Brain microvascular endothelial cell (primary cell): ENCODE measurements around the gene C2orf49.

Experiments
- DNase-seq: peaks from one replicate; pipeline ENCODE4 v3.0.0-alpha.2; 2020
- H3K27ac ChIP-seq: fragments of 250-450 bp; sonication (Bioruptor Pico); 2 replicates; pipeline ENCODE4 v1.5.1; 2020; ENCODE audit warnings: mild to moderate bottlenecking, moderate library complexity
- H3K27me3 ChIP-seq: fragments of 250-450 bp; sonication (Bioruptor Pico); replicated peaks from 2 replicates; pipeline ENCODE4 v1.5.1; 2020; ENCODE audit warnings: mild to moderate bottlenecking
- H3K36me3 ChIP-seq: fragments of 250-450 bp; sonication (Bioruptor Pico); replicated peaks from 2 replicates; pipeline ENCODE4 v1.5.1; 2020; ENCODE audit warnings: mild to moderate bottlenecking
- H3K4me3 ChIP-seq: 2 replicates; pipeline ENCODE4 v1.5.1; 2011; ENCODE audit warnings: low read depth, mild to moderate bottlenecking, control low read depth, low read length, moderate library complexity
- in situ Hi-C: cut with HindIII; loops from 2 replicates; pipeline ENCODE4 v1.10.0; 2017; ENCODE audit warnings: low sequenced_read_pairs, low pct_ligation_motif_present
- TF ChIP-seq, protein P1 (sequence below): IDR thresholded peaks from 2 replicates; pipeline ENCODE4 v1.5.1; 2011; ENCODE audit warnings: low read depth, mild to moderate bottlenecking, moderate library complexity, low read length, control low read depth, inconsistent platforms; ENCODE audit errors: missing control alignments

C2orf49 gene

DNA sequence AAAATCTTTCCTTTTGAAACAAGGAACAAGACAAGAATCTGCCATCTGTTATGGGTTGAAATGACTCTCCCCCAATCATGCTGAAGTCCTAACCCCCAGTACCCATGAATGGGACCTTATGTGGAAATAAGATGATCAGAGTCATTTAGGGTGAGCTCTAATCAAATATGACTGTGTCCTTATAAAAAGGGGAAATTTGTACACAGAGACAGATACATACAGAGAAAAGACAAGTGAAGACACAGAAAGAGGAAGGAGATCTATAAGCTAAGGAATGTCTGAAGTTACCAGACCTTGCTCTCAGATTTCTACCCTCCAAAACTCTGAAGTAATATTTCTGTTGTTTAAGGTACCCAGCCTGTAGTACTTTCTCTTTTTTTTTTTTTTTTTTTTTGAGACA, 23.5 kb upstream of the C2orf49 start:
- TF ChIP-seq, protein P1, sequence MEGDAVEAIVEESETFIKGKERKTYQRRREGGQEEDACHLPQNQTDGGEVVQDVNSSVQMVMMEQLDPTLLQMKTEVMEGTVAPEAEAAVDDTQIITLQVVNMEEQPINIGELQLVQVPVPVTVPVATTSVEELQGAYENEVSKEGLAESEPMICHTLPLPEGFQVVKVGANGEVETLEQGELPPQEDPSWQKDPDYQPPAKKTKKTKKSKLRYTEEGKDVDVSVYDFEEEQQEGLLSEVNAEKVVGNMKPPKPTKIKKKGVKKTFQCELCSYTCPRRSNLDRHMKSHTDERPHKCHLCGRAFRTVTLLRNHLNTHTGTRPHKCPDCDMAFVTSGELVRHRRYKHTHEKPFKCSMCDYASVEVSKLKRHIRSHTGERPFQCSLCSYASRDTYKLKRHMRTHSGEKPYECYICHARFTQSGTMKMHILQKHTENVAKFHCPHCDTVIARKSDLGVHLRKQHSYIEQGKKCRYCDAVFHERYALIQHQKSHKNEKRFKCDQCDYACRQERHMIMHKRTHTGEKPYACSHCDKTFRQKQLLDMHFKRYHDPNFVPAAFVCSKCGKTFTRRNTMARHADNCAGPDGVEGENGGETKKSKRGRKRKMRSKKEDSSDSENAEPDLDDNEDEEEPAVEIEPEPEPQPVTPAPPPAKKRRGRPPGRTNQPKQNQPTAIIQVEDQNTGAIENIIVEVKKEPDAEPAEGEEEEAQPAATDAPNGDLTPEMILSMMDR: no peak
- in situ Hi-C loops: no loop called here
- H3K27me3 ChIP-seq: no peaks in the 10 kb centered on the region

DNA sequence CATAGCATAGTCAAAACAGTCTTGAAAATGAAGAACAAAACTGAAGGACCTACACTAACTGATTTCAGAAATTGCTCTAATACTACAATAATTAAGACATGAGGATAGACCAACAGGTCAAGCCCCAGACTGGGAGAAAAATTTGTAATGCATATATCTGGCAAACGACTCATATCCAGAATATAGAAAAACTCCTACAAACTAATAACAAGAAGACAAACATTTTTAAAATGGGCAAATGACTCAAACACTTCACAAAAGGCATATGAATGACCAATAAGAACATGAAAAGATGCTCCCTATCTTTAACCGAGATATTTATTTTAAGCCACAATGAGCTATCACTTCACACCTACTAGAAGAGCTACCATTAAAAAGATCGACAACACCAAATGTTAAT, 22.0 kb upstream of the C2orf49 start:
- Histone ChIP-seq H3K4me3 (no peak overlapping the region), H3K27ac (no peak overlapping the region), H3K27me3 (no peaks in the 10 kb centered on the region), H3K36me3 (no peaks in the 10 kb centered on the region)
- in situ Hi-C loops: no loop called here
- TF ChIP-seq, protein P1: no peak
- no peak for DNase-seq

More for the DNA sequence above, 23.5 kb upstream of the C2orf49 start:
- no peak for DNase-seq
- Histone ChIP-seq H3K36me3 (no peaks in the 10 kb centered on the region), H3K4me3 (no peak overlapping the region), H3K27ac (no peak overlapping the region)

DNA sequence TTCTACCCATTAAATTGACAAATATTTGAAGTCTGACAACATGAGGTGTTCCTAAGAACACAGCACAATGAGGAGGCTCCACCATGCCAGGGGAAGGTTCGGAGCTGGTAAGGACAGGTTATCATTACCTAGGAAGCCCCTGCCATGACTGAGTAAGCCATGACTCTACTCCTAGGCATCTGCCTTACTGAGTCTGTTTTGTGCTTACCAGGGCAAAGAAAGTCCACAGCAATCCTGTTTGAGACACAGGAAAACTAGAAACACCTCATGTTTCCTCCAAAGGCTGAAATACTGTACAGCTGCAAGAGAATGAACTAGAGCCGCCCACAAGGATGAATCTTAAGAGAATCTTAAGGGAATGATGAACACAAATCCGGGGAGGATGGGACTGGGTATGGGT, 19.4 kb upstream of the C2orf49 start:
- TF ChIP-seq, protein P1: no peak
- no peak for DNase-seq
- Histone ChIP-seq H3K27ac (no peak overlapping the region), H3K27me3 (no peaks in the 10 kb centered on the region), H3K36me3 (no peaks in the 10 kb centered on the region), H3K4me3 (no peak overlapping the region)
- in situ Hi-C loops: no loop called here

DNA sequence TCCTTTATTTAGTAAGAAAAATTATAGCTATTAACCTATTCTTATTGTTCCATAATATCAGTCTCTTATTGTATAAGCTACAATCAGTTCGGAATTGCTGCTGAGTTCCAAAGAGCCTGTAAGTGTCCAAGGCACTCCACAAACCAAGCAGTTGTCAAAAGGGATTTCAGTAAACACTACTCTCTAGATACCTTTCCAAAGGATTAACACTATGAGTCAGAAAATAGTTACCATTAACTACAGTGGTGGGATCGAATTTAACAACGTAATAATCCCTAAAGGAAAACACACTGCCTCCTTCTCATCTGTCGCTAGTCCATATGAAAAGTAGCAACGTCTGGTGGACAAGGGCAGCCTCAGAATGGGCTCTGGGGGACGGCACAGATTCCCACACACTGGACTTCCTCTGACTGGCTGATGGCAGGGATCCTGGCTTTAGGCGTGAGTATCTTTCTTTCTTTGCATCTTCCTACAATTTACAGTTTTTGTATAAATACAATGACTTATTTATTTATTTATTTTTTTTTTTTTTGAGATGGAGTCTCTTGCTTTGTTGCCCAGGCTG, 16.6 kb upstream of the C2orf49 start:
- Histone ChIP-seq H3K4me3 (no peak overlapping the region), H3K27ac (no peak overlapping the region), H3K27me3 (no peaks in the 10 kb centered on the region), H3K36me3 (no peaks in the 10 kb centered on the region)
- DNase-seq: no peak
- in situ Hi-C loops: no loop called here
- TF ChIP-seq, protein P1: no peak

DNA sequence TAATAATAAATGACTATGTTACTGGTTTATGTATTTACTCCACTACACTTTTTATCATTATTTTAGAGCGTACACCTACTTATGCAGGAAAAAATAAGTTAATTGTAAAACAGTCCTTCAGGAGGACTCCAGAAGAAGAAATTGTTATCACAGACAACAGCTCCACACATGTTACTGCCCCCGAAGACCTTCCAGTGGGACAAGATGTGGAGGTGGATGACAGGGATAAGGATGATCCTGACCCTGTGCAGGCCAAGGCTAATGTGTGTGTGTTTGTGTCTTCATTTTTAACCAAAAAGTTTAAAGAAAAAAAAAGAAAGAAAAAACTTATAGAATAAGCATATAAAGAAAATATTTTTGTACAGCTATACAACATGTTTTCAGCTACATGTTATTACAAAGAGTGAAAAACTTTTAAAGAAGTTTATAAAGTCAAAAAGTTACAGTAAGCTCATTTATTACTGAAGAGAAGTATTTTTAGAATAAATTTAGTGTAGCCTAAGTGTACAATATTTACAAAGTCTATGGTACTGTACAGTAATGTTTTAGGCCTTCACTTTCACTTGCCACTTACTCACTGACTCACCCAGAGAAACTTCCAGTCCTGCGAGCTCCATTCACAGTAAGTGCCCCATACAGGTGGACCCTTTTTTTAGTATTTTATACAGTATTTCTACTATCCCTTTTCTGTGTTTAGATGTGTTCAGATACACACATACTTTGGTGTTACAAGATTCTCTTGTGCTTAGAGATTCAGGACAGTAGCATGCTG, 15.3 kb upstream of the C2orf49 start:
- H3K36me3 ChIP-seq: no peaks in the 10 kb centered on the region
- TF ChIP-seq, protein P1: no peak
- no peak overlapping the region for H3K27ac ChIP-seq
- in situ Hi-C loops: no loop called here
- DNase-seq: no peak
- H3K4me3 ChIP-seq: no peak overlapping the region
- H3K27me3 ChIP-seq: no peaks in the 10 kb centered on the region
